Hair follicular keratinocyte (primary cell): ENCODE data around the gene RANBP3L. TPM values are rescaled to one million over a fixed set of nuclear protein-coding genes. Genes with fewer than 3 reads are reported as not detected.

Experiments used
- total RNA-seq: library from RNA; depleted of rRNA; stranded (reverse); fragments of >200 nt; gene quantifications from 2 replicates; pipeline ENCODE4 v1.2.3, GENCODE V29; 2015

Gene RANBP3L, protein sequence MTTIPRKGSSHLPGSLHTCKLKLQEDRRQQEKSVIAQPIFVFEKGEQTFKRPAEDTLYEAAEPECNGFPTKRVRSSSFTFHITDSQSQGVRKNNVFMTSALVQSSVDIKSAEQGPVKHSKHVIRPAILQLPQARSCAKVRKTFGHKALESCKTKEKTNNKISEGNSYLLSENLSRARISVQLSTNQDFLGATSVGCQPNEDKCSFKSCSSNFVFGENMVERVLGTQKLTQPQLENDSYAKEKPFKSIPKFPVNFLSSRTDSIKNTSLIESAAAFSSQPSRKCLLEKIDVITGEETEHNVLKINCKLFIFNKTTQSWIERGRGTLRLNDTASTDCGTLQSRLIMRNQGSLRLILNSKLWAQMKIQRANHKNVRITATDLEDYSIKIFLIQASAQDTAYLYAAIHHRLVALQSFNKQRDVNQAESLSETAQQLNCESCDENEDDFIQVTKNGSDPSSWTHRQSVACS
- not detected in 2 replicates for total RNA-seq

DNA sequence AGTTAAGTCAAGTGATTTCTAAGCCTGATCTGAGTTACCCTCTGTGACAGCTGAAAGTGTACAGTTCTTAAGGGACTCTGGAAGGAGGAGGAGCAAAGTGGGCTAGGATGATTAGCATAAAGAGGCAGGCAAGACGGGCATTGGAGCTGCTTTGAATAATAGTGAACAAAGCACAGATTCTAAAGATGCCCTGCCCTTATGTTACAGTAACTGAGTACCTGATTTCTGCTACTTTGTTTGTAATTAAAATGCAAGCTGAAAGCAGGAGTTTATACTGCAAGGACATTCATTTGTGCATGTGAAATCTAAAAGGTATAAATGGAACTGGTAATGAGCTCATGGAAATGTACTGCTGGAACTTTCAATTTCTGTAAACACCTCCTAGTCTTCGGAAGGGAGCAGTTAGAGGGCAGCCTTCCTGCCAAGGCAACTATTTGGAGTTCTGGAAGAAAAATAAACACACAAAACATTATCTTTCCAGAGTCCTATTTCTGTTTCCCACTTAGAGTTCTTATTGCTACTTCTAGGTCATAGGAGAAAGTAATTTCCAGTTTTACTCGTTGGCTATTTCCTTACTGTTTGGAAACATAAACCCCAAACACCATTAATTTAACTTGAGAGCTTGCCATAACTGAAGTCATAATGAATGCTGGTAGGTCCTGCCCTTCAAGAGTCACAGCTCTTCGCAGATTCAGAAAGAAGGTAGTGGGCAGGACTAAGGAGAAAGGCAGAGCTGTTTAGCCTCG, at the start of gene RANBP3L:
Gene RANBP3L, minus strand, starts transcription at position 45 of the 746 bp plus-strand sequence. CDS start 486 bp downstream, outside the sequence.

DNA sequence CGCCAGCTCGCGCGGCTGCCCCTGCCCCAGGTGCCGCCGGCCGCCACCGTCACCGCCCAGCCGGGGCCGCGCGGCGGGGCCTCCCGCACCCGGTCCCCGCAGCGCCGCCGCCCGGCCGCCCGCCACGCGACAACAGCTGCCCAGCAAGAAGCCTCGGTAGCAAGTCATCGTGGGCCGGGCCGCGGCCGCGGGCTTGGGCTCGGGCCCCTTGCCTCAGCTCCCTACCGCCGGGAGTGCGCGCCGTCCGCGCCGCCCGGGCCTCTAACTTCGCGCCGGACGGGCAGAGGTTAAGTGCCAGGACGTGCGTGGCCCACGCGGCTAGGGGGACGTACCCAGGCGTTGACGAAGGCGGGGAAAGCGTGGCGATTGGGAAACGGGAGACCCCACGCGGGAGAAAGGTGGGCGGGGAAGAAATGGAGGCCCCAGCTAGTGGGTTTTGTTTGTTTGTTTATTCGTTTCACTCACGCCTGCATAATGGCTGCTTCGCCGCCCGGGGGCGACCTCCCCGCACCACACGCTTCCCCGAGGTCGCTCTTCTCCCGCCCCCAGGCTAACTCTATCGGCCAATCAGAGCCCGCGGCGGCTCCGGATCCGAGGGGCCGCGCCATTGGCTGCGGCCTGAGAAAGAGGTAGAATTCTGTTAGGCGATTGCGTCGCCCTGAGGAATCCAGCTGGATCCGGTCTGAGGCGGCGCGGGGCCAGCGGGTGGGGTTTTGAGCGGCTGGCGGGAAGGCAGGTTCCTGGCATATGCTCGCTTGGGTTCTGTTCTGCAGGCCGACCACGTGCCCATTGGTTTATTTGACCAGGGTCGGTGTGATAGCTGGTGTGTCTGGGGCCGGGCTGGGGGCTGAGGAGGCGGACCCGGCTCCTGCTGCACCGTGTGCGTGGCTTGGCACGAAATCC, 59.8 kb downstream of the RANBP3L start, which contains the start of gene NADK2:
Gene NADK2, minus strand, starts transcription at position 295 of the 903 bp plus-strand sequence. Its CDS starts 127 bp downstream, at position 168.

Other genes starting within 250 kb of the RANBP3L start
- 0.08 and 0.30 TPM in 2 replicates for gene UGT3A2, start 235.0 kb downstream of the RANBP3L start, total RNA-seq
- 3.3 and 3.9 TPM in 2 replicates for gene LMBRD2, start 150.0 kb downstream of the RANBP3L start, total RNA-seq
- 27.9 and 48.9 TPM in 2 replicates for gene SKP2, start 149.8 kb downstream of the RANBP3L start, total RNA-seq
- gene NADK2, start 60.0 kb downstream of the RANBP3L start, total RNA-seq = 18.6 and 19.9 TPM in 2 replicates